ENCODE data around the gene TSPEAR. TPM values are rescaled to one million over a fixed set of nuclear protein-coding genes. Genes with fewer than 3 reads are reported as not detected.
A peak's percentile ranks its signal among the peaks of the same experiment; 100 is the strongest.
"Not testable (repeated sequence)": the region's sequence is repeated elsewhere in the genome, so short reads cannot be mapped to it uniquely, and the experiment has no call there.

Gene TSPEAR
- total RNA-seq, 1 donor, result not detected

GRCh38 chr21:44575307-44576024 is 135.9 kb downstream of the TSPEAR start:
- Histone ChIP-seq H3K9me3 (ENCODE audit: low read depth, low read length) (peaks cover 3% of the 10 kb centered on the region), H3K4me1 (ENCODE audit: insufficient read depth, low read length) (no peaks in the 10 kb centered on the region), H3K36me3 (ENCODE audit: insufficient read depth, low read length) (no peaks in the 10 kb centered on the region), H2AFZ (ENCODE audit: low read length) (no peak overlapping the region), H3K27me3 (ENCODE audit: insufficient read depth, low read length) (peaks cover 14% of the 10 kb centered on the region), H4K20me1 (ENCODE audit: insufficient read depth, low read length) (no peaks in the 10 kb centered on the region), H3K79me2 (ENCODE audit: insufficient read depth, low read length) (no peaks in the 10 kb centered on the region), H3K27ac (ENCODE audit: low read depth, low read length) (no peak overlapping the region), H3K4me3 (ENCODE audit: insufficient read depth, low read length) (no peak overlapping the region), H3K4me2 (ENCODE audit: insufficient read depth, low read length) (no peak overlapping the region)
- TF ChIP-seq, protein P1, sequence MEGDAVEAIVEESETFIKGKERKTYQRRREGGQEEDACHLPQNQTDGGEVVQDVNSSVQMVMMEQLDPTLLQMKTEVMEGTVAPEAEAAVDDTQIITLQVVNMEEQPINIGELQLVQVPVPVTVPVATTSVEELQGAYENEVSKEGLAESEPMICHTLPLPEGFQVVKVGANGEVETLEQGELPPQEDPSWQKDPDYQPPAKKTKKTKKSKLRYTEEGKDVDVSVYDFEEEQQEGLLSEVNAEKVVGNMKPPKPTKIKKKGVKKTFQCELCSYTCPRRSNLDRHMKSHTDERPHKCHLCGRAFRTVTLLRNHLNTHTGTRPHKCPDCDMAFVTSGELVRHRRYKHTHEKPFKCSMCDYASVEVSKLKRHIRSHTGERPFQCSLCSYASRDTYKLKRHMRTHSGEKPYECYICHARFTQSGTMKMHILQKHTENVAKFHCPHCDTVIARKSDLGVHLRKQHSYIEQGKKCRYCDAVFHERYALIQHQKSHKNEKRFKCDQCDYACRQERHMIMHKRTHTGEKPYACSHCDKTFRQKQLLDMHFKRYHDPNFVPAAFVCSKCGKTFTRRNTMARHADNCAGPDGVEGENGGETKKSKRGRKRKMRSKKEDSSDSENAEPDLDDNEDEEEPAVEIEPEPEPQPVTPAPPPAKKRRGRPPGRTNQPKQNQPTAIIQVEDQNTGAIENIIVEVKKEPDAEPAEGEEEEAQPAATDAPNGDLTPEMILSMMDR (IDR thresholded peaks at IDR 0.05; ENCODE audit: extremely low read depth, low read depth, low read length), result no peak
- no peak for DNase-seq (ENCODE audit: insufficient read length, low spot score, missing footprints)

DNA sequence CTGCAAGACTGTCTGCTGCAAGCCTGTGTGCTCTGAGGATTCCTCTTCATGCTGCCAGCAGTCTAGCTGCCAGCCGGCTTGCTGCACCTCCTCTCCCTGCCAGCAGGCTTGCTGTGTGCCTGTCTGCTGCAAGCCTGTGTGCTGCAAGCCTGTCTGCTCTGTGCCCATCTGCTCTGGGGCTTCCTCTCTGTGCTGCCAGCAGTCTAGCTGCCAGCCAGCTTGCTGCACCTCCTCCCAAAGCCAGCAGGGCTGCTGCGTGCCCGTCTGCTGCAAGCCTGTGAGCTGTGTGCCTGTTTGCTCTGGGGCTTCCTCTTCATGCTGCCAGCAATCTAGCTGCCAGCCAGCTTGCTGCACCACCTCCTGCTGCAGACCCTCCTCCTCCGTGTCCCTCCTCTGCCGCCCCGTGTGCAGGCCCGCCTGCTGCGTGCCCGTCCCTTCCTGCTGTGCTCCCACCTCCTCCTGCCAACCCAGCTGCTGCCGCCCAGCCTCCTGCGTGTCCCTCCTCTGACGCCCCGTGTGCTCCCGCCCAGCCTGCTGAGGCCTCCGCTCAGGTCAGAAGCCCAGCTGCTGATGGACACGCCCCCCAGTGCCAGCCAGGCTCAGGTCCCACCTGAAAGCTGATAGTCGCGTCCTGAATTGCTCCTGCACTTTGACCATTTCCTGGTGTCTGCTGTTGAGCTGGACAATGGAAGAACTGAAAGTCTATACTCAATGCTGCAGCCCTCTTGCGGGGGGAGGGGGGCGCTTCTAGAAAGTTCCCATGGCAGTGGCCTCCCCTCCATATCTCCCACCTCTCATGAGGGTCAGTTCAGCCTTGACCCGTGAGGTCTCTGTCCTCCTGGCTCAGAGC is 136.7 kb downstream of the TSPEAR start:
- TF ChIP-seq, protein P1 (IDR thresholded peaks at IDR 0.05; ENCODE audit: extremely low read depth, low read depth, low read length), result no peak
- no peak overlapping the region for H3K4me2 ChIP-seq (ENCODE audit: insufficient read depth, low read length)
- H3K4me1 ChIP-seq (ENCODE audit: insufficient read depth, low read length), result no peaks in the 10 kb centered on the region
- no peaks in the 10 kb centered on the region for H4K20me1 ChIP-seq (ENCODE audit: insufficient read depth, low read length)
- no peak overlapping the region for H3K4me3 ChIP-seq (ENCODE audit: insufficient read depth, low read length)
- H3K9me3 ChIP-seq (ENCODE audit: low read depth, low read length), result peaks cover 3% of the 10 kb centered on the region
- no peak overlapping the region for H3K27ac ChIP-seq (ENCODE audit: low read depth, low read length)
- no peak for DNase-seq (ENCODE audit: insufficient read length, low spot score, missing footprints)
- no peaks in the 10 kb centered on the region for H3K36me3 ChIP-seq (ENCODE audit: insufficient read depth, low read length)
- no peaks in the 10 kb centered on the region for H3K79me2 ChIP-seq (ENCODE audit: insufficient read depth, low read length)
- no peak overlapping the region for H2AFZ ChIP-seq (ENCODE audit: low read length)
- H3K27me3 ChIP-seq (ENCODE audit: insufficient read depth, low read length), result peaks cover 14% of the 10 kb centered on the region

DNA sequence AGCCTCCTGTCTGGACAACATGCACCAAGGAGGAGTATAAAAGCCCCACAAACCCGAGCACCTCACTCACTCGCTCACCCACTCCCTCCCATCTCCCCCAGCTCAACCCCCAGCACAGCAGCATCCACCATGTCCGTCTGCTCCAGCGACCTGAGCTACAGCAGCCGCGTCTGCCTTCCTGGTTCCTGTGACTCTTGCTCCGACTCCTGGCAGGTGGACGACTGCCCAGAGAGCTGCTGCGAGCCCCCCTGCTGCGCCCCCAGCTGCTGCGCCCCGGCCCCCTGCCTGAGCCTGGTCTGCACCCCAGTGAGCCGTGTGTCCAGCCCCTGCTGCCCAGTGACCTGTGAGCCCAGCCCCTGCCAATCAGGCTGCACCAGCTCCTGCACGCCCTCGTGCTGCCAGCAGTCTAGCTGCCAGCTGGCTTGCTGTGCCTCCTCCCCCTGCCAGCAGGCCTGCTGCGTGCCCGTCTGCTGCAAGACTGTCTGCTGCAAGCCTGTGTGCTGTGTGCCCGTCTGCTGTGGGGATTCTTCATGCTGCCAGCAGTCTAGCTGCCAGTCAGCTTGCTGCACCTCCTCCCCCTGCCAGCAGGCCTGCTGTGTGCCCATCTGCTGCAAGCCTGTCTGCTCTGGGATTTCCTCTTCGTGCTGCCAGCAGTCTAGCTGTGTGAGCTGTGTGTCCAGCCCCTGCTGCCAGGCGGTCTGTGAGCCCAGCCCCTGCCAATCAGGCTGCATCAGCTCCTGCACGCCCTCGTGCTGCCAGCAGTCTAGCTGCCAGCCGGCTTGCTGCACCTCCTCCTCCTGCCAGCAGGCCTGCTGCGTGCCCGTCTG is 137.5 kb downstream of the TSPEAR start, which contains the start of gene KRTAP10-4:
KRTAP10-4 (plus strand) TSS at position 100 of the 827 bp plus-strand sequence; CDS start at position 130, 30 bp downstream.
- not testable (repeated sequence) for H3K4me2 ChIP-seq (ENCODE audit: insufficient read depth, low read length); H3K4me1 ChIP-seq (ENCODE audit: insufficient read depth, low read length); H3K27ac ChIP-seq (ENCODE audit: low read depth, low read length); H3K9me3 ChIP-seq (ENCODE audit: low read depth, low read length); H2AFZ ChIP-seq (ENCODE audit: low read length); H3K36me3 ChIP-seq (ENCODE audit: insufficient read depth, low read length); H4K20me1 ChIP-seq (ENCODE audit: insufficient read depth, low read length); DNase-seq (ENCODE audit: insufficient read length, low spot score, missing footprints); H3K4me3 ChIP-seq (ENCODE audit: insufficient read depth, low read length); H3K79me2 ChIP-seq (ENCODE audit: insufficient read depth, low read length)
- peaks cover 14% of the 10 kb centered on the region for H3K27me3 ChIP-seq (ENCODE audit: insufficient read depth, low read length)

DNA sequence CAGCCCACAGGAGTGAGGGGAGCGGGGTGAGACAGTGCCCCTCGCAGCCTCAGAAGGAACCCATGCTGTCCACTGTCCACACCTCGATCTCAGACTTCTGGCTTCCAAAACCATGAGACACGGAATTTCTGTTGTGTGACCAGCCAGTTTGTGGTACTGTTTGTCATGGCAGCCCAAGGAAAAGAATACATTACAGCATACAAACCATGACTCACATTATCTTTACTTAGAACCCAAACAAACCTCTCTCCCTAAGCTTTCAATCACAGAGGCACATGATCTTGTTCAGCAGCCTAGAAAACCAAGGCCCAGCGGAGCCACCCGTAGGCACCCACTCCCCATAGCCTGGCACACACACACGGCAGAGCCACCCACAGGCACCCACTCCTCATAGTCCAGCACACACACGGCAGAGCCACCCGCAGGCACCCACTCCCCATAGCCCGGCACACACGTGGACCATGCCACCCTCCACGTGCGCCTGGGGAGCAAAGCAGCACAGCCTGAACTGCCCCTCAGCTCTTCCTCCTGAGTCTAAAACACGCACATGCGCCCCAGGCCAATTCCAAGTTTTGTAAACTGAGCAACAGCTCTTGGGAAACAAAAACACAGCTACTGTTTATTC is 138.3 kb downstream of the TSPEAR start:
- H4K20me1 ChIP-seq (ENCODE audit: insufficient read depth, low read length), result no peaks in the 10 kb centered on the region
- H3K27ac ChIP-seq (ENCODE audit: low read depth, low read length), result no peak overlapping the region
- no peaks in the 10 kb centered on the region for H3K4me1 ChIP-seq (ENCODE audit: insufficient read depth, low read length)
- no peak overlapping the region for H3K4me3 ChIP-seq (ENCODE audit: insufficient read depth, low read length)
- H3K79me2 ChIP-seq (ENCODE audit: insufficient read depth, low read length), result no peaks in the 10 kb centered on the region
- H3K36me3 ChIP-seq (ENCODE audit: insufficient read depth, low read length), result no peaks in the 10 kb centered on the region
- peaks cover 3% of the 10 kb centered on the region for H3K9me3 ChIP-seq (ENCODE audit: low read depth, low read length)
- peaks cover 14% of the 10 kb centered on the region for H3K27me3 ChIP-seq (ENCODE audit: insufficient read depth, low read length)
- peak; percentile 86 for DNase-seq (ENCODE audit: insufficient read length, low spot score, missing footprints)
- TF ChIP-seq, protein P1 (IDR thresholded peaks at IDR 0.05; ENCODE audit: extremely low read depth, low read depth, low read length), result no peak
- no peak overlapping the region for H2AFZ ChIP-seq (ENCODE audit: low read length)
- H3K4me2 ChIP-seq (ENCODE audit: insufficient read depth, low read length), result no peak overlapping the region

Measured in osteoblast (primary cell).